Measurements from ENCODE around the gene MAMDC4. TPM values are rescaled to one million over a fixed set of nuclear protein-coding genes. Genes with fewer than 3 reads are reported as not detected.

MAMDC4 gene
- total RNA-seq, 1 experiment from 2014 or later, result 6.7 TPM

- no peak for TF ChIP-seq PREB (CRISPR knock-in tag; IDR thresholded peaks at IDR 0.05; ENCODE audit: borderline replicate concordance)
- TF ChIP-seq ZBTB43 (CRISPR knock-in tag; IDR thresholded peaks at IDR 0.05), result 0 out of 2 replicates have a peak, but pooled peaks have one; percentile 36
- peak; percentile 78; the same call in 1 of the 2 replicates for TF ChIP-seq E2F5 (CRISPR knock-in tag; IDR thresholded peaks at IDR 0.05)
- TF ChIP-seq MXD4 (CRISPR knock-in tag; IDR thresholded peaks at IDR 0.05; ENCODE audit: borderline replicate concordance), result no peak
- TF ChIP-seq GABPB1 (CRISPR knock-in tag; IDR thresholded peaks at IDR 0.05), result peak; percentile 55; the same call in 1 of the 2 replicates
- TF ChIP-seq NR3C1 (CRISPR knock-in tag; conservative IDR thresholded peaks at IDR 0.05; ENCODE audit: low read depth), result no peak
These were observed 4.2 kb upstream of the MAMDC4 start (continued) for GRCh38 chr9:136847826-136848392.

GRCh38 chr9:136848393-136849037 is 3.6 kb upstream of the MAMDC4 start:
- ATAC-seq (peak; percentile 0; the same call in 1 of the 2 replicates), DNase-seq (ENCODE audit: low spot score) (peak; percentile 60)
- CTCF ChIA-PET, result interaction anchor here (0.7 to 3.0 kb wide), 11 partner anchors 13 to 220 kb away, joined by 3 to 18 read pairs (median 10); partner anchors contain the start of genes NPDC1 and RABL6
- Mint-ChIP-seq H3K27ac (peak overlapping the region; percentile 94), H3K27me3 (ENCODE audit: low read depth) (peaks cover 3% of the 10 kb centered on the region), H3K4me1 (peaks cover 6% of the 10 kb centered on the region), H3K36me3 (peaks cover 2% of the 10 kb centered on the region; the same call in 1 of the 2 replicates), H3K4me3 (peak overlapping the region; percentile 94), H3K9me3 (no peaks in the 10 kb centered on the region)
- POLR2A ChIA-PET, result interaction anchor here (0.6 to 3.0 kb wide), 6 partner anchors 13 to 452 kb away, joined by 3 to 14 read pairs (median 4); partner anchors contain the start of gene EDF1
- TF ChIP-seq ZSCAN18 (CRISPR knock-in tag; IDR thresholded peaks at IDR 0.05) (no peak), STAT6 (CRISPR knock-in tag; conservative IDR thresholded peaks at IDR 0.05; ENCODE audit: low read depth) (no peak), E2F4 (CRISPR knock-in tag; IDR thresholded peaks at IDR 0.05; ENCODE audit: borderline replicate concordance, low read depth) (no peak; the same call in 1 of the 2 replicates), SMAD4 (CRISPR knock-in tag; IDR thresholded peaks at IDR 0.05) (no peak), ATF2 (CRISPR knock-in tag; IDR thresholded peaks at IDR 0.05; ENCODE audit: borderline replicate concordance, low read depth) (no peak), ZMAT4 (CRISPR knock-in tag; IDR thresholded peaks at IDR 0.05) (no peak), SOX15 (CRISPR knock-in tag; IDR thresholded peaks at IDR 0.05) (no peak), FOXP1 (CRISPR knock-in tag; IDR thresholded peaks at IDR 0.05; ENCODE audit: borderline replicate concordance) (no peak), CBFB (CRISPR knock-in tag; IDR thresholded peaks at IDR 0.05; ENCODE audit: low read depth) (no peak), NR3C1 (CRISPR knock-in tag; conservative IDR thresholded peaks at IDR 0.05; ENCODE audit: low read depth) (no peak), RORB (CRISPR knock-in tag; IDR thresholded peaks at IDR 0.05) (no peak), OVOL2 (CRISPR knock-in tag; IDR thresholded peaks at IDR 0.05; ENCODE audit: borderline replicate concordance) (no peak), TCF7 (CRISPR knock-in tag; IDR thresholded peaks at IDR 0.05; ENCODE audit: low read depth) (no peak), ZNF121 (CRISPR knock-in tag; IDR thresholded peaks at IDR 0.05) (no peak), NFE2L1 (CRISPR knock-in tag; IDR thresholded peaks at IDR 0.05) (no peak), ZNF263 (CRISPR knock-in tag; IDR thresholded peaks at IDR 0.05; ENCODE audit: low read depth) (no peak), E2F1 (CRISPR knock-in tag; IDR thresholded peaks at IDR 0.05) (no peak)
